Activated CD8-positive, alpha-beta memory T cell treated with anti-CD3 and anti-CD28 coated beads, Interleukin-2, amount 10 ng/mL, durations not matched to agents 7 days and 5 days (primary cell): ENCODE data around the gene CCL15. TPM values are rescaled to one million over a fixed set of nuclear protein-coding genes. Genes with fewer than 3 reads are reported as not detected.

Source experiments
- ATAC-seq: fragments of 150-1000 bp; cut with Tn5 transposase; one replicate; pipeline ENCODE4 v1.10.0; 2021; ENCODE audit warnings: moderate library complexity
- CTCF ChIA-PET: fragments of 350-600 bp; sonication (Branson Sonifier 250); formaldehyde crosslinking; loops from one replicate; lab custom pipeline; 2021; ENCODE audit warnings: antibody characterized with exemption; lab: Charles Lee
- DNase-seq: peaks from one replicate; pipeline ENCODE4 v3.0.0-alpha.2; 2020
- H3K27ac Mint-ChIP-seq: one replicate; pipeline ENCODE4 v1.8.0; 2021; ENCODE audit warnings: mild to moderate bottlenecking, mixed read lengths
- H3K27me3 Mint-ChIP-seq: one replicate; pipeline ENCODE4 v1.8.0; 2021; ENCODE audit warnings: mixed read lengths
- H3K36me3 Mint-ChIP-seq: one replicate; pipeline ENCODE4 v1.8.0; 2021; ENCODE audit warnings: mild to moderate bottlenecking, mixed read lengths
- H3K4me1 Mint-ChIP-seq: one replicate; pipeline ENCODE4 v1.8.0; 2021; ENCODE audit warnings: mixed read lengths
- H3K4me3 Mint-ChIP-seq: one replicate; pipeline ENCODE4 v1.8.0; 2021; ENCODE audit warnings: mild to moderate bottlenecking, moderate library complexity, mixed read lengths
- H3K9me3 Mint-ChIP-seq: one replicate; pipeline ENCODE4 v1.8.0; 2022; ENCODE audit warnings: low read depth, mixed read lengths
- total RNA-seq, 2 experiments: library from RNA; stranded (reverse); gene quantifications; one replicate each; pipeline ENCODE4 v1.2.3, GENCODE V29; 2021

Gene CCL15
- total RNA-seq, 2 experiments from 2014 or later: not detected

DNA sequence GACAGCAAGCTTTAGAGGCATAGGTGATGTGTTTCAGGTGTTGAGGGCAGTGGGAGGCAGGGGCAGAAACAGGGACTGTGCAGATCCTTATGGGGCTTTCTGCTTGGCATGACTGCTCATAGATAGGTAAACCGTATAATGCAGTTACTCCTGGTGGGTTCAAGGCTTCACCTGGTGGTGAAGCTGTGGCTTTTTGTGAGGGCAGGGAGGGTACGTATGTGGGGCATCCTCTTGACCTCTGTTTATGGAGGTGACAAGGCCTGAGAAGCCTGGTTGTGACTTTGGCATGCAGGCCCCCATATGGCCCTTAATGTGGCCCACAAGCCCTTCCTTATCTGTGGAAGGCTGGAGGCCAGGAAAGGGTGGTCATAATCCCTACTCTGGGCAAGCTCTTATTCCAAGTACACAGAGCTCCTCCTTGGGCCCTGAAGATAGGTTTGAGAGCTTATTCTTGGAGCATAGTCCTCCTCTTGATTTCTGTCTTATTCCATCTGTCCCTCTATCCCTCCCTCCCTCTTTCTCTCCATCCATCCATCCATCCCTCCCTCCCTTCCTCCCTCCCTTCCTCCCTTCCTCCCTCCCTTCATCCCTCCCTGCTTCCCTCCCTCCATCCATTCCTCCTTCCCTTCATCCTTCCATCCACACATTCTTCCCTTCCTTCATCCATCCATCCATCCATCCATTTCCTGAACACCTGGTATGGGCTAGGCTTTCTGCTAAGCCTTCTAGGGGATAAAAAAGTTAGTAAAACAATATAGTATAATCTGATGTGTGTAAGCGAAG is 18.8 kb downstream of the CCL15 start:
- DNase-seq (no peak), ATAC-seq (no peak)
- H3K4me1 Mint-ChIP-seq: peaks cover 11% of the 10 kb centered on the region
- CTCF ChIA-PET: interaction anchor here (0.8 to 16.0 kb wide), 8 partner anchors 13 to 166 kb away, joined by 3 to 465 read pairs (median 6); no protein-coding TSS in a partner anchor
- no peaks in the 10 kb centered on the region for H3K9me3 Mint-ChIP-seq
- H3K36me3 Mint-ChIP-seq: peaks cover 2% of the 10 kb centered on the region
- no peak overlapping the region for H3K4me3 Mint-ChIP-seq
- no peak overlapping the region for H3K27ac Mint-ChIP-seq
- no peaks in the 10 kb centered on the region for H3K27me3 Mint-ChIP-seq

GRCh38 chr17:35981908-35982330 is 19.4 kb downstream of the CCL15 start:
- DNase-seq: no peak
- ATAC-seq: no peak
- peaks cover 2% of the 10 kb centered on the region for H3K36me3 Mint-ChIP-seq
- H3K27me3 Mint-ChIP-seq: no peaks in the 10 kb centered on the region
- peaks cover 11% of the 10 kb centered on the region for H3K4me1 Mint-ChIP-seq
- CTCF ChIA-PET: interaction anchor here (0.8 to 16.0 kb wide), 8 partner anchors 12 to 167 kb away, joined by 3 to 465 read pairs (median 6); no protein-coding TSS in a partner anchor
- no peaks in the 10 kb centered on the region for H3K9me3 Mint-ChIP-seq
- no peak overlapping the region for H3K4me3 Mint-ChIP-seq
- no peak overlapping the region for H3K27ac Mint-ChIP-seq

DNA sequence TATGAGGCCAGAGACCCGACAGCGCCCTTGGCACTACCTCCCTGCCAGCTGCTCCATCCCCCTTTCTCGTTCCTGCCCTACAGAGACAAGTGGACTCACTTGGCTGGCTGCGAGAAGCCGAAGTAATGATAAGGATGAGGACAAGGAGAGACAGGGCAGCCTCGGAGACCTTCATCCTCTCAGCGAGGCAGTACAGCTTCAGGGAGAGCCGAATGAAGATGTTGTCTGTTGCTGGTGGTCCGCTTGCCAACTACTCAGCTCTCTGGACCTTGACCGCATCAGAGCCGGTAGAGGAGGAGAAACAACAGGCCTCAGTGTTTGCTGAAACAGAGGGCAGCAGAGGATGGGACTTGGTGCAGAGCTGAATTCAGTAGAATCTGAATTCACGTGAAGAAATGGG is 20.1 kb downstream of the CCL15 start, which contains the start of gene CCL16:
Gene CCL16 (minus strand): TSS at position 252 of the 400 bp plus-strand sequence. CDS start 77 bp downstream, at position 175.
- peaks cover 6% of the 10 kb centered on the region for H3K36me3 Mint-ChIP-seq
- ATAC-seq (no peak), DNase-seq (no peak)
- CTCF ChIA-PET: interaction anchor here (1.2 to 16.0 kb wide), 4 partner anchors 12 to 168 kb away, joined by 3 to 465 read pairs (median 16); no protein-coding TSS in a partner anchor
- no peaks in the 10 kb centered on the region for H3K27me3 Mint-ChIP-seq
- no peaks in the 10 kb centered on the region for H3K9me3 Mint-ChIP-seq
- no peak within 1 kb of the TSS for H3K27ac Mint-ChIP-seq
- H3K4me3 Mint-ChIP-seq: no peak within 1 kb of the TSS
- H3K4me1 Mint-ChIP-seq: peaks cover 18% of the 10 kb centered on the region

- CTCF ChIA-PET: interaction anchor here (1.5 to 16.0 kb wide), 4 partner anchors 9 to 171 kb away, joined by 3 to 465 read pairs (median 56); partner anchors contain the start of gene CCL14
- Mint-ChIP-seq H3K4me1 (peaks cover 29% of the 10 kb centered on the region), H3K9me3 (no peaks in the 10 kb centered on the region), H3K27ac (no peak overlapping the region), H3K36me3 (peaks cover 6% of the 10 kb centered on the region), H3K27me3 (no peaks in the 10 kb centered on the region), H3K4me3 (no peak overlapping the region)
- no peak for ATAC-seq
- DNase-seq: no peak
Measured at GRCh38 chr17:35978346-35978745, 23.0 kb downstream of the CCL15 start.

- CTCF ChIA-PET: interaction anchor here (1.5 to 16.0 kb wide), 4 partner anchors 8 to 171 kb away, joined by 3 to 465 read pairs (median 56); partner anchors contain the start of gene CCL14
- no peaks in the 10 kb centered on the region for H3K27me3 Mint-ChIP-seq
- no peak overlapping the region for H3K4me3 Mint-ChIP-seq
- ATAC-seq: no peak
- no peak overlapping the region for H3K27ac Mint-ChIP-seq
- H3K36me3 Mint-ChIP-seq: peaks cover 6% of the 10 kb centered on the region
- no peak for DNase-seq
- peaks cover 29% of the 10 kb centered on the region for H3K4me1 Mint-ChIP-seq
- H3K9me3 Mint-ChIP-seq: no peaks in the 10 kb centered on the region
Measured at GRCh38 chr17:35977509-35977908, 23.8 kb downstream of the CCL15 start.

GRCh38 chr17:35973333-35974260 is 27.8 kb downstream of the CCL15 start:
- ATAC-seq (no peak), DNase-seq (no peak)
- H3K9me3 Mint-ChIP-seq: no peaks in the 10 kb centered on the region
- H3K27ac Mint-ChIP-seq: peak overlapping the region; percentile 15
- no peaks in the 10 kb centered on the region for H3K27me3 Mint-ChIP-seq
- H3K4me3 Mint-ChIP-seq: no peak overlapping the region
- H3K36me3 Mint-ChIP-seq: peaks cover 6% of the 10 kb centered on the region
- CTCF ChIA-PET: interaction anchor here (0.7 to 16.0 kb wide), 6 partner anchors 24 to 510 kb away, joined by 3 to 465 read pairs (median 5); partner anchors contain the start of gene CCL3
- peaks cover 34% of the 10 kb centered on the region for H3K4me1 Mint-ChIP-seq

GRCh38 chr17:35972945-35973332 is 28.4 kb downstream of the CCL15 start:
- Mint-ChIP-seq H3K27me3 (no peaks in the 10 kb centered on the region), H3K4me3 (no peak overlapping the region), H3K27ac (no peak overlapping the region), H3K36me3 (peaks cover 3% of the 10 kb centered on the region), H3K9me3 (no peaks in the 10 kb centered on the region), H3K4me1 (peaks cover 34% of the 10 kb centered on the region)
- ATAC-seq (no peak), DNase-seq (no peak)
- CTCF ChIA-PET: interaction anchor here (1.1 to 16.0 kb wide), 5 partner anchors 100 to 510 kb away, joined by 3 to 465 read pairs (median 6); no protein-coding TSS in a partner anchor

- H3K36me3 Mint-ChIP-seq: peaks cover 3% of the 10 kb centered on the region
- ATAC-seq: no peak
- CTCF ChIA-PET: interaction anchor here (1.1 to 16.0 kb wide), 6 partner anchors 25 to 511 kb away, joined by 3 to 465 read pairs (median 6); no protein-coding TSS in a partner anchor
- H3K4me1 Mint-ChIP-seq: peaks cover 34% of the 10 kb centered on the region
- no peaks in the 10 kb centered on the region for H3K27me3 Mint-ChIP-seq
- no peak overlapping the region for H3K27ac Mint-ChIP-seq
- no peak overlapping the region for H3K4me3 Mint-ChIP-seq
- H3K9me3 Mint-ChIP-seq: no peaks in the 10 kb centered on the region
- no peak for DNase-seq
Measured at GRCh38 chr17:35972535-35972934, 28.8 kb downstream of the CCL15 start.

- CTCF ChIA-PET: interaction anchor here (0.9 to 16.0 kb wide), 6 partner anchors 25 to 208 kb away, joined by 3 to 465 read pairs (median 5); no protein-coding TSS in a partner anchor
Measured at GRCh38 chr17:35972066-35972465, 29.3 kb downstream of the CCL15 start.

DNA sequence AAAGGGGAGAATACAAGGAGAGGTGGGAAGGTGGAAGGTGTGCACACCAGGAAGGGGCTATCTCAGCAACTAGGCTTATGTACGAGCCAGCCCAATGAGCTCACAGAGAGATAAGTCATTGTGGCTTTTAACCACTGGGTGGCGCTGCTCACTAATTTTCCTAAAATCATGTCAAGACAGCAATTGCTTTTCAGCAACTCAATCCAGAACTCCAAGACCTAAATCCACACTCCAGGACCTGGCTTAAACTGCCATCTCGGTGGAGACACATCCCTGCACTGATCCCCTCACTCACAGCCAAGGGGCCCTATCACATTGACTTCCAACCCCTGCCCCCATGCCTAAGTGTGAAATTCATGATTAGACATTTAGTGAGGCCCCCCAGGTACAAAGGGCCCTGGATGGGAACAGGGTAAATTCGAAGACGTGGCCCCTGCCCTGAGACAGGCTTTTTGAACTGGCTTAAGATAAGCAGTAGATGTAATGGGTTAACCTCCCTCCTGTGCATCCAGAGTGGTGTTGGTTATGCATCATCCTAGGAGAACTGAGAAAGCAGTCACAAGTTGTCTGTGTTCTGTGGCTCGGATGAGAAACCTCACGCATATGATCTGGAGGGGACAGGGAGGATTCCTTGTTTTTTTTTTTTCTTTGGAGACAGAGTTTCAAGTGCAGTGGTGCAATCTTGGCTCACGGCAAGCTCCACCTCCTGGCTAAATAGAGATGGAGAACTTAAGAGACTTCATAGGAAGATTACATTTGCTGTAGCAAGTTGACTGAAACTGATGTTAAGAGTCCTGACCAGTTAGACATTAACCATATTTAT is 31.6 kb downstream of the CCL15 start:
- Mint-ChIP-seq H3K4me1 (peaks cover 27% of the 10 kb centered on the region), H3K9me3 (no peaks in the 10 kb centered on the region)
- CTCF ChIA-PET: interaction anchor here (0.6 to 16.0 kb wide), 42 partner anchors 8 to 513 kb away, joined by 3 to 465 read pairs (median 4); partner anchors contain the start of genes CCL14, CCL16, HEATR9 and LYZL6

More at GRCh38 chr17:35972066-35972465, 29.3 kb downstream of the CCL15 start:
- Mint-ChIP-seq H3K9me3 (no peaks in the 10 kb centered on the region), H3K27ac (no peak overlapping the region), H3K36me3 (peaks cover 3% of the 10 kb centered on the region), H3K27me3 (no peaks in the 10 kb centered on the region), H3K4me1 (peaks cover 34% of the 10 kb centered on the region), H3K4me3 (no peak overlapping the region)
- ATAC-seq: no peak
- no peak for DNase-seq

GRCh38 chr17:35968520-35969054 is 32.8 kb downstream of the CCL15 start:
- peaks cover 22% of the 10 kb centered on the region for H3K4me1 Mint-ChIP-seq
- no peaks in the 10 kb centered on the region for H3K9me3 Mint-ChIP-seq
- CTCF ChIA-PET: interaction anchor here (0.5 to 16.0 kb wide), 15 partner anchors 14 to 514 kb away, joined by 3 to 465 read pairs (median 5); partner anchors contain the start of genes CCL16, HEATR9 and RDM1
- no peak overlapping the region for H3K4me3 Mint-ChIP-seq
- no peaks in the 10 kb centered on the region for H3K27me3 Mint-ChIP-seq
- H3K36me3 Mint-ChIP-seq: peaks cover 2% of the 10 kb centered on the region
- ATAC-seq (no peak), DNase-seq (no peak)
- H3K27ac Mint-ChIP-seq: no peak overlapping the region

More for the DNA sequence above, 31.6 kb downstream of the CCL15 start:
- DNase-seq: peak; percentile 89
- H3K27me3 Mint-ChIP-seq: no peaks in the 10 kb centered on the region
- no peaks in the 10 kb centered on the region for H3K36me3 Mint-ChIP-seq
- ATAC-seq: peak; percentile 81
- H3K4me3 Mint-ChIP-seq: no peak overlapping the region
- H3K27ac Mint-ChIP-seq: peak overlapping the region; percentile 44
